Esophagus muscularis mucosa (tissue), 4 donors: ENCODE data around the gene CAPS. TPM values are rescaled to one million over a fixed set of nuclear protein-coding genes. Genes with fewer than 3 reads are reported as not detected.
A peak's percentile ranks its signal among the peaks of the same experiment; 100 is the strongest.

Source experiments
- DNase-seq: peaks from one replicate; pipeline ENCODE4 v3.0.0-alpha.2; 2017; ENCODE audit errors: extremely low spot score
- H3K27ac ChIP-seq, 4 donors: fragments of 200-600 bp; sonication (generic); replicated peaks in 1 of 4; 1 replicate in 3 of 4; 2 replicates in 1 of 4; pipeline ENCODE4 v1.5.1; 2016 to 2019; ENCODE audit warnings: mild to moderate bottlenecking in 1 of 4
- H3K27me3 ChIP-seq, 4 donors: fragments of 200-600 bp; sonication (generic); one replicate each; pipeline versions ENCODE4 v1.5.1 to v1.6.0; 2016 to 2019
- H3K36me3 ChIP-seq, 4 donors: fragments of 200-600 bp; sonication (generic); one replicate each; pipeline ENCODE4 v1.5.1; 2016 to 2019
- H3K4me1 ChIP-seq, 4 donors: fragments of 200-600 bp; sonication (generic); one replicate each; pipeline ENCODE4 v1.5.1; 2016 to 2019
- H3K4me3 ChIP-seq, 4 donors: fragments of 200-600 bp; sonication (generic); 1 replicate in 2 of 4; 2 replicates in 2 of 4; pipeline ENCODE4 v1.5.1; 2016 to 2019; ENCODE audit warnings: mild to moderate bottlenecking in 4 of 4, moderate library complexity in 1 of 4
- H3K9me3 ChIP-seq, 4 donors: fragments of 200-600 bp; sonication (generic); 1 replicate in 3 of 4; 2 replicates in 1 of 4; pipeline ENCODE4 v1.5.1; 2016 to 2019
- CTCF ChIP-seq, 3 experiments: fragments of 200-600 bp in 2 of 3; fragments of 450-650 bp in 1 of 3; sonication (generic) in 2 of 3; IDR thresholded peaks; one replicate each; pipeline ENCODE4 v1.5.1; 2017 to 2019; ENCODE audit warnings: antibody characterized with exemption in 3 of 3, mild to moderate bottlenecking in 2 of 3, moderate library complexity in 1 of 3
- EP300 ChIP-seq: sonication (generic); formaldehyde crosslinking; IDR thresholded peaks from one replicate; pipeline ENCODE4 v1.6.1; 2017; ENCODE audit warnings: antibody characterized with exemption
- POLR2A ChIP-seq: fragments of 450-650 bp; IDR thresholded peaks from one replicate; pipeline ENCODE4 v1.6.1; 2017; ENCODE audit warnings: antibody characterized with exemption, moderate library complexity, mild to moderate bottlenecking, low read depth
- POLR2AphosphoS5 ChIP-seq, 2 donors: sonication (generic); formaldehyde crosslinking; IDR thresholded peaks; one replicate each; pipeline ENCODE4 v1.6.1; 2017; ENCODE audit warnings: antibody characterized with exemption in 2 of 2
- WGBS: methylation state at CpG from one replicate; pipeline ENCODE4 v1.1.5; 2018; 5-methylcytosine and 5-hydroxymethylcytosine counted together
- intact Hi-C: fragments of 100-400 bp; cut with DNase I; formaldehyde crosslinking; loops from one replicate; pipeline ENCODE4 v1.15.1; 2023
- total RNA-seq, 4 donors: library from RNA; depleted of rRNA; stranded (reverse); fragments of >200 nt; gene quantifications; one replicate each; pipeline versions ENCODE4 v1.1.0 to v1.2.1, GENCODE V29; 2016

Gene CAPS
- total RNA-seq, 4 donors from 2014 or later = 5.5 to 16.1 (median 15.2) TPM

- TF ChIP-seq EP300 = no peak
- TF ChIP-seq POLR2AphosphoS5 (IDR thresholded peaks at IDR 0.05) = no peak
- TF ChIP-seq POLR2A = no peak
- no peak for TF ChIP-seq CTCF (IDR thresholded peaks at IDR 0.05)
- WGBS = 56% methylated on average over 7 of the region's 15 CpGs
- Histone ChIP-seq H3K9me3 (no peaks in the 10 kb centered on the region), H3K27ac (peak overlapping the region in 2 of 4 donors; percentile 10 to 79), H3K27me3 (peaks cover 0 to 4% (median 0%) of the 10 kb centered on the region in 4 donors), H3K36me3 (peaks cover 24 to 37% (median 30%) of the 10 kb centered on the region in 4 donors), H3K4me1 (peaks cover 24 to 52% (median 41%) of the 10 kb centered on the region in 4 donors), H3K4me3 (no peak overlapping the region)
- intact Hi-C loops = loop anchor here (1.0 to 5.0 kb wide), 2 partner anchors 66 to 89 kb away; no protein-coding TSS in a partner anchor
- no peak for DNase-seq
These were observed 21.2 kb upstream of the CAPS start for GRCh38 chr19:5892772-5893275.

- no peak overlapping the region for H3K4me3 ChIP-seq
- intact Hi-C loops = loop anchor here (5.0 kb wide), 1 partner anchor 66 kb away; no protein-coding TSS in a partner anchor
- DNase-seq = no peak
- H3K36me3 ChIP-seq = peaks cover 24 to 41% (median 31%) of the 10 kb centered on the region in 4 donors
- peak overlapping the region in 1 of 4 donors; percentile 23 for H3K27ac ChIP-seq
- H3K4me1 ChIP-seq = peaks cover 24 to 54% (median 41%) of the 10 kb centered on the region in 4 donors
- no peaks in the 10 kb centered on the region for H3K9me3 ChIP-seq
- whole genome bisulfite sequencing = 79% methylated on average over 10 of the region's 13 CpGs
- no peak for TF ChIP-seq POLR2AphosphoS5 (IDR thresholded peaks at IDR 0.05)
- TF ChIP-seq CTCF (IDR thresholded peaks at IDR 0.05) = no peak
- no peak for TF ChIP-seq POLR2A
- TF ChIP-seq EP300 = no peak
- peaks cover 0 to 4% (median 0%) of the 10 kb centered on the region in 4 donors for H3K27me3 ChIP-seq
These were observed 20.7 kb upstream of the CAPS start for GRCh38 chr19:5893296-5893903.

GRCh38 chr19:5893907-5894703 lies 19.9 kb upstream of the CAPS start:
- Histone ChIP-seq H3K36me3 (peaks cover 24 to 45% (median 31%) of the 10 kb centered on the region in 4 donors), H3K4me3 (no peak overlapping the region), H3K27ac (peak overlapping the region in 1 of 4 donors; percentile 23), H3K4me1 (peaks cover 24 to 52% (median 40%) of the 10 kb centered on the region in 4 donors), H3K27me3 (peaks cover 0 to 4% (median 0%) of the 10 kb centered on the region in 4 donors), H3K9me3 (no peaks in the 10 kb centered on the region)
- no peak for DNase-seq
- intact Hi-C loops = loop anchor here (5.0 kb wide), 1 partner anchor 67 kb away; no protein-coding TSS in a partner anchor
- 68% methylated on average over 11 of the region's 28 CpGs for WGBS
- no peak for TF ChIP-seq POLR2A
- no peak for TF ChIP-seq CTCF (IDR thresholded peaks at IDR 0.05)
- TF ChIP-seq POLR2AphosphoS5 (IDR thresholded peaks at IDR 0.05) = no peak
- TF ChIP-seq EP300 = no peak

GRCh38 chr19:5894704-5895349 lies 19.2 kb upstream of the CAPS start:
- peaks cover 24 to 45% (median 32%) of the 10 kb centered on the region in 4 donors for H3K4me1 ChIP-seq
- H3K27ac ChIP-seq = no peak overlapping the region
- peaks cover 24 to 48% (median 32%) of the 10 kb centered on the region in 4 donors for H3K36me3 ChIP-seq
- no peak for TF ChIP-seq EP300
- TF ChIP-seq POLR2AphosphoS5 (IDR thresholded peaks at IDR 0.05) = no peak
- no peak for TF ChIP-seq POLR2A
- no peak for TF ChIP-seq CTCF (IDR thresholded peaks at IDR 0.05)
- intact Hi-C loops = loop anchor here (5.0 kb wide), 1 partner anchor 68 kb away; no protein-coding TSS in a partner anchor
- DNase-seq = no peak
- no peak overlapping the region for H3K4me3 ChIP-seq
- 68% methylated on average over 9 of the region's 28 CpGs for WGBS
- H3K9me3 ChIP-seq = no peaks in the 10 kb centered on the region
- peaks cover 0 to 4% (median 0%) of the 10 kb centered on the region in 4 donors for H3K27me3 ChIP-seq
